GM21825 (cell line): ENCODE measurements around the gene TRIM46.
"Not testable (repeated sequence)": the region's sequence is repeated elsewhere in the genome, so short reads cannot be mapped to it uniquely, and the experiment has no call there.

Source experiments
- ATAC-seq: cut with Tn5 transposase; IDR thresholded peaks from one replicate; pipeline ENCODE4 v1.9.1; 2021; ENCODE audit warnings: mild to moderate bottlenecking, moderate library complexity; ENCODE audit not compliant: unreplicated experiment

The TRIM46 gene

GRCh38 chr1:155184835-155185782 is 11.5 kb downstream of the TRIM46 start:
- ATAC-seq, result peak; percentile 82

GRCh38 chr1:155185783-155186066 is 12.1 kb downstream of the TRIM46 start:
- ATAC-seq, result no peak

- ATAC-seq, result no peak
These were observed 12.6 kb downstream of the TRIM46 start for GRCh38 chr1:155186067-155186793.

GRCh38 chr1:155186794-155187455 is 13.3 kb downstream of the TRIM46 start:
- no peak for ATAC-seq

GRCh38 chr1:155187456-155187891 is 13.8 kb downstream of the TRIM46 start:
- ATAC-seq, result no peak

- no peak for ATAC-seq
These were observed 14.6 kb downstream of the TRIM46 start for GRCh38 chr1:155188268-155188667.

GRCh38 chr1:155189926-155190325 is 16.3 kb downstream of the TRIM46 start:
- not testable (repeated sequence) for ATAC-seq

GRCh38 chr1:155191904-155192303 is 18.3 kb downstream of the TRIM46 start:
- no peak for ATAC-seq

GRCh38 chr1:155192346-155193274 is 19.0 kb downstream of the TRIM46 start:
- ATAC-seq, result no peak

GRCh38 chr1:155193275-155193990 is 19.8 kb downstream of the TRIM46 start:
- peak; percentile 50 for ATAC-seq

GRCh38 chr1:155193991-155194240 is 20.3 kb downstream of the TRIM46 start:
- ATAC-seq, result not testable (repeated sequence)

- ATAC-seq, result no peak
These were observed 21.8 kb downstream of the TRIM46 start for GRCh38 chr1:155195201-155196102.

- no peak for ATAC-seq
These were observed 22.6 kb downstream of the TRIM46 start for GRCh38 chr1:155196103-155196892.

- no peak for ATAC-seq
These were observed 23.4 kb downstream of the TRIM46 start for GRCh38 chr1:155196893-155197638.

GRCh38 chr1:155197901-155198546 is 24.4 kb downstream of the TRIM46 start:
- ATAC-seq, result no peak

GRCh38 chr1:155198547-155198906 is 24.9 kb downstream of the TRIM46 start:
- ATAC-seq, result no peak

- no peak for ATAC-seq
These were observed 26.1 kb downstream of the TRIM46 start for GRCh38 chr1:155199792-155200191.
